OCI-LY7 (cell line): ENCODE data around the gene UQCC3.

Experiments used
- CTCF ChIP-seq: fragments of 200-600 bp; sonication (generic); conservative IDR thresholded peaks from 2 replicates; pipeline ENCODE4 v1.5.1; 2014; ENCODE audit warnings: mild to moderate bottlenecking, antibody characterized with exemption, low read length, moderate library complexity, mixed read lengths
- EZH2phosphoT487 ChIP-seq: fragments of 200-600 bp; sonication (generic); IDR thresholded peaks from 2 replicates; pipeline ENCODE4 v1.6.1; 2018; ENCODE audit warnings: low read depth, borderline replicate concordance, mild to moderate bottlenecking, mixed run types, antibody characterized with exemption, low read length, moderate library complexity, mixed read lengths

GRCh38 chr11:62671236-62671607 is 251 bp upstream of the UQCC3 start:
- TF ChIP-seq CTCF (no peak), EZH2phosphoT487 (no peak)
